Activated T-helper 1 cell treated with anti-CD3 and anti-CD28 coated beads, Interleukin-12 subunit alpha, Interleukin-12 subunit beta, Interleukin-2, Interleukin-4 antibody, amounts not matched to agents 30 ng/mL and 10 ng/mL and 1 ng/mL, durations not matched to agents 14 hours and 24 hours and 36 hours (primary cell): ENCODE measurements around the gene RNF14. TPM values are rescaled to one million over a fixed set of nuclear protein-coding genes. Genes with fewer than 3 reads are reported as not detected.

ENCODE experiments used
- DNase-seq: peaks from one replicate; pipeline ENCODE4 v3.0.0; 2021; ENCODE audit warnings: low spot score
- H3K27ac Mint-ChIP-seq: one replicate; pipeline ENCODE4 v1.8.0; 2021; ENCODE audit warnings: mild to moderate bottlenecking, mixed read lengths
- H3K27me3 Mint-ChIP-seq: one replicate; pipeline ENCODE4 v1.8.0; 2022; ENCODE audit warnings: mild to moderate bottlenecking, moderate library complexity, mixed read lengths; ENCODE audit not compliant: insufficient read depth
- H3K36me3 Mint-ChIP-seq: one replicate; pipeline ENCODE4 v1.8.0; 2021; ENCODE audit warnings: low read depth, mixed read lengths
- H3K4me1 Mint-ChIP-seq: one replicate; pipeline ENCODE4 v1.8.0; 2021; ENCODE audit warnings: low read depth, mixed read lengths
- H3K4me3 Mint-ChIP-seq: one replicate; pipeline ENCODE4 v1.8.0; 2021; ENCODE audit warnings: mild to moderate bottlenecking, moderate library complexity, mixed read lengths
- H3K9me3 Mint-ChIP-seq: one replicate; pipeline ENCODE4 v1.8.0; 2021; ENCODE audit warnings: mixed read lengths
- intact Hi-C: fragments of 100-400 bp; cut with micrococcal nuclease; formaldehyde crosslinking; loops from one replicate; pipeline ENCODE4 v1.15.1; 2024
- total RNA-seq: library from RNA; stranded (reverse); gene quantifications from 2 replicates; pipeline ENCODE4 v1.2.3, GENCODE V29; 2022

Gene RNF14
- total RNA-seq, 1 donor from 2014 or later: 26.4 TPM

DNA sequence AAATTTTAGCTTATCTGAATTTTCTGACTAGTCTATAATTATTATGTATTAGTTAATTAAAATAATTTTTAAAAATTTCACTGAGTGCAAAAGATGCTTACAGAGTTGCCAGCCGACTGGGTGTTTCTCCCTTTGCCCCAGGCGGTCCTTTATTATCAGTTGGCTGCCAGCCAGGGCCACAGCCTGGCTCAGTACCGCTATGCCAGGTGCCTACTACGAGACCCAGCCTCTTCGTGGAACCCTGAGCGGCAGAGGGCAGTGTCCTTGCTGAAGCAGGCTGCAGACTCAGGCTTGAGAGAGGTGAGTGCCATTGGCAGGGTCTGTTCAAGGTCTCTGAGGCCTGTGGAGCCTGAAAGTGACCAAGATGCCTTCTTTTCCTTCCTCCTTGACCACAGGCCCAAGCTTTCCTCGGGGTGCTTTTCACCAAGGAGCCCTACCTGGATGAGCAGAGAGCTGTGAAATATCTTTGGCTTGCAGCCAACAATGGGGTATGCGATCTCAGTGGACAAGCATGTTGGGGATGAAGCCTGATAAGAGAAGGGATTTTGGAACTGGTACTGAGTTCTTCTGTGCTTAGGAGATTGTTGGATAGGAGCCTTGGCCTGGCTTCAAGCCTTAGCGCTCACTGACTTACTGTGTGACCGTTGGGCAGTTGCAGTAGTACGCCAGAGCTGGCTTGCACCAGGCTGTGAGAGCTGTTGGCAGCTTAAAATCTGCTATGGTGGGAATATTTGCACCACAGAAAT lies 34.6 kb upstream of the RNF14 start:
- Mint-ChIP-seq H3K27me3 (no peaks in the 10 kb centered on the region), H3K9me3 (no peaks in the 10 kb centered on the region), H3K4me3 (no peak overlapping the region), H3K36me3 (peaks cover 38% of the 10 kb centered on the region), H3K4me1 (no peaks in the 10 kb centered on the region), H3K27ac (no peak overlapping the region)
- DNase-seq: no peak
- intact Hi-C loops: no loop called here

GRCh38 chr5:141935538-141935937 lies 33.4 kb upstream of the RNF14 start:
- H3K4me3 Mint-ChIP-seq: no peak overlapping the region
- no peaks in the 10 kb centered on the region for H3K9me3 Mint-ChIP-seq
- no peak overlapping the region for H3K27ac Mint-ChIP-seq
- no peak for DNase-seq
- H3K4me1 Mint-ChIP-seq: peaks cover 3% of the 10 kb centered on the region
- no peaks in the 10 kb centered on the region for H3K27me3 Mint-ChIP-seq
- peaks cover 34% of the 10 kb centered on the region for H3K36me3 Mint-ChIP-seq
- intact Hi-C loops: no loop called here

- no peak for DNase-seq
Measured at GRCh38 chr5:141940695-141941271, 28.1 kb upstream of the RNF14 start.

GRCh38 chr5:141941307-141941706 lies 27.6 kb upstream of the RNF14 start:
- intact Hi-C loops: no loop called here
- H3K27ac Mint-ChIP-seq: no peak overlapping the region
- H3K27me3 Mint-ChIP-seq: no peaks in the 10 kb centered on the region
- H3K9me3 Mint-ChIP-seq: no peaks in the 10 kb centered on the region
- H3K36me3 Mint-ChIP-seq: peaks cover 15% of the 10 kb centered on the region
- no peak for DNase-seq
- H3K4me3 Mint-ChIP-seq: no peak overlapping the region
- H3K4me1 Mint-ChIP-seq: peaks cover 11% of the 10 kb centered on the region

More at GRCh38 chr5:141940695-141941271, 28.1 kb upstream of the RNF14 start:
- Mint-ChIP-seq H3K27ac (no peak overlapping the region), H3K4me3 (no peak overlapping the region), H3K4me1 (peaks cover 11% of the 10 kb centered on the region), H3K27me3 (no peaks in the 10 kb centered on the region), H3K36me3 (peaks cover 18% of the 10 kb centered on the region), H3K9me3 (no peaks in the 10 kb centered on the region)
- intact Hi-C loops: no loop called here

- intact Hi-C loops: no loop called here
- H3K4me3 Mint-ChIP-seq: no peak overlapping the region
- no peak for DNase-seq
- no peaks in the 10 kb centered on the region for H3K27me3 Mint-ChIP-seq
- H3K4me1 Mint-ChIP-seq: peaks cover 11% of the 10 kb centered on the region
- H3K9me3 Mint-ChIP-seq: no peaks in the 10 kb centered on the region
- H3K27ac Mint-ChIP-seq: no peak overlapping the region
- H3K36me3 Mint-ChIP-seq: peaks cover 15% of the 10 kb centered on the region
Measured at GRCh38 chr5:141941779-141942178, 27.1 kb upstream of the RNF14 start.

GRCh38 chr5:141942185-141942857 lies 26.6 kb upstream of the RNF14 start:
- no peak for DNase-seq
- no peaks in the 10 kb centered on the region for H3K27me3 Mint-ChIP-seq
- H3K27ac Mint-ChIP-seq: no peak overlapping the region
- intact Hi-C loops: no loop called here
- no peak overlapping the region for H3K4me3 Mint-ChIP-seq
- no peaks in the 10 kb centered on the region for H3K9me3 Mint-ChIP-seq
- H3K36me3 Mint-ChIP-seq: peaks cover 15% of the 10 kb centered on the region
- H3K4me1 Mint-ChIP-seq: peaks cover 11% of the 10 kb centered on the region

- no peak for DNase-seq
- intact Hi-C loops: no loop called here
- no peak overlapping the region for H3K4me3 Mint-ChIP-seq
- no peaks in the 10 kb centered on the region for H3K9me3 Mint-ChIP-seq
- no peak overlapping the region for H3K27ac Mint-ChIP-seq
- peaks cover 2% of the 10 kb centered on the region for H3K27me3 Mint-ChIP-seq
- H3K36me3 Mint-ChIP-seq: peaks cover 12% of the 10 kb centered on the region
- peaks cover 11% of the 10 kb centered on the region for H3K4me1 Mint-ChIP-seq
Measured at GRCh38 chr5:141944076-141944475, 24.8 kb upstream of the RNF14 start.

- intact Hi-C loops: no loop called here
- Mint-ChIP-seq H3K9me3 (no peaks in the 10 kb centered on the region), H3K36me3 (peaks cover 10% of the 10 kb centered on the region), H3K27me3 (peaks cover 2% of the 10 kb centered on the region), H3K4me1 (peaks cover 13% of the 10 kb centered on the region), H3K27ac (no peak overlapping the region), H3K4me3 (no peak overlapping the region)
- no peak for DNase-seq
Measured at GRCh38 chr5:141945511-141946051, 23.3 kb upstream of the RNF14 start.

- intact Hi-C loops: no loop called here
- H3K9me3 Mint-ChIP-seq: no peaks in the 10 kb centered on the region
- H3K27me3 Mint-ChIP-seq: peaks cover 2% of the 10 kb centered on the region
Measured at GRCh38 chr5:141947316-141947715, 21.6 kb upstream of the RNF14 start.

GRCh38 chr5:141948812-141949211 lies 20.1 kb upstream of the RNF14 start:
- Mint-ChIP-seq H3K4me1 (peaks cover 30% of the 10 kb centered on the region), H3K4me3 (no peak overlapping the region), H3K9me3 (no peaks in the 10 kb centered on the region), H3K27ac (no peak overlapping the region), H3K36me3 (no peaks in the 10 kb centered on the region), H3K27me3 (peaks cover 2% of the 10 kb centered on the region)
- intact Hi-C loops: no loop called here
- no peak for DNase-seq

More at GRCh38 chr5:141947316-141947715, 21.6 kb upstream of the RNF14 start:
- no peak for DNase-seq
- Mint-ChIP-seq H3K36me3 (peaks cover 6% of the 10 kb centered on the region), H3K4me1 (peaks cover 22% of the 10 kb centered on the region), H3K27ac (no peak overlapping the region), H3K4me3 (no peak overlapping the region)

DNA sequence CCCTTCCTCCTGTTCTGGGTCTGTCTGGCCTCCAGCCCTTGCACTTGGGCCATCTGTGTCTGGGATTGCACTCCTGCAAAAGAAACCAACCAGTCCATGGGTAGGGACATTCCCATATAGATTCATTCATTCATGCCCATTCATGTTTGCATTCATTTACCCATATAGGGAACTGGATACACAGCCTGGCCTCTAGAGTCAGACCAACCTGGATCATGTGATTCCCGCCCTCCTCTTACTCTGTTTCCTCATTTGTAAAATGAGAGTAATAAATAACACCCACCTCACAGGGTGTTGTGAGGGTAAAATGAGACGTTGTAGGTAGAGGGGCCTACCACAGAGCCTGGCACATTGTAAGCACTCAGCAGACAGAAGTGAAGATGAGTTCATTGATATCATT lies 19.4 kb upstream of the RNF14 start:
- no peaks in the 10 kb centered on the region for H3K36me3 Mint-ChIP-seq
- H3K4me1 Mint-ChIP-seq: peaks cover 36% of the 10 kb centered on the region
- intact Hi-C loops: no loop called here
- peaks cover 2% of the 10 kb centered on the region for H3K27me3 Mint-ChIP-seq
- no peak overlapping the region for H3K27ac Mint-ChIP-seq
- no peak overlapping the region for H3K4me3 Mint-ChIP-seq
- DNase-seq: no peak
- H3K9me3 Mint-ChIP-seq: no peaks in the 10 kb centered on the region

- no peaks in the 10 kb centered on the region for H3K36me3 Mint-ChIP-seq
- H3K4me3 Mint-ChIP-seq: no peak overlapping the region
- intact Hi-C loops: no loop called here
- no peaks in the 10 kb centered on the region for H3K9me3 Mint-ChIP-seq
- no peak overlapping the region for H3K27ac Mint-ChIP-seq
- peaks cover 2% of the 10 kb centered on the region for H3K27me3 Mint-ChIP-seq
- peaks cover 37% of the 10 kb centered on the region for H3K4me1 Mint-ChIP-seq
- DNase-seq: no peak
Measured at GRCh38 chr5:141950207-141951005, 18.5 kb upstream of the RNF14 start.
